ENCODE measurements around the gene CTPS1. TPM values are rescaled to one million over a fixed set of nuclear protein-coding genes. Genes with fewer than 3 reads are reported as not detected.

The CTPS1 gene, protein sequence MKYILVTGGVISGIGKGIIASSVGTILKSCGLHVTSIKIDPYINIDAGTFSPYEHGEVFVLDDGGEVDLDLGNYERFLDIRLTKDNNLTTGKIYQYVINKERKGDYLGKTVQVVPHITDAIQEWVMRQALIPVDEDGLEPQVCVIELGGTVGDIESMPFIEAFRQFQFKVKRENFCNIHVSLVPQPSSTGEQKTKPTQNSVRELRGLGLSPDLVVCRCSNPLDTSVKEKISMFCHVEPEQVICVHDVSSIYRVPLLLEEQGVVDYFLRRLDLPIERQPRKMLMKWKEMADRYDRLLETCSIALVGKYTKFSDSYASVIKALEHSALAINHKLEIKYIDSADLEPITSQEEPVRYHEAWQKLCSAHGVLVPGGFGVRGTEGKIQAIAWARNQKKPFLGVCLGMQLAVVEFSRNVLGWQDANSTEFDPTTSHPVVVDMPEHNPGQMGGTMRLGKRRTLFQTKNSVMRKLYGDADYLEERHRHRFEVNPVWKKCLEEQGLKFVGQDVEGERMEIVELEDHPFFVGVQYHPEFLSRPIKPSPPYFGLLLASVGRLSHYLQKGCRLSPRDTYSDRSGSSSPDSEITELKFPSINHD
- total RNA-seq (2022; extraction: Qiagen RNA extraction): 86.4 to 112 TPM (median 90.7 TPM) in 5 replicates

GRCh38 chr1:40979241-40980067 lies at the start of gene CTPS1:
TSS of gene CTPS1 (plus strand) at chr1:40979696. CDS start at chr1:40983291, 3,595 bp downstream.

GRCh38 chr1:41021526-41022308 lies 42.2 kb downstream of the CTPS1 start, which contains the start of gene SLFNL1:
TSS of gene SLFNL1 (minus strand) at chr1:41021725. CDS start at chr1:41020660, 1,065 bp downstream.

Other genes starting within 250 kb of the CTPS1 start
- 0.20 to 0.34 TPM (median 0.26 TPM) in 5 replicates for gene KCNQ4, start 195.9 kb upstream of the CTPS1 start, total RNA-seq (2022; extraction: Qiagen RNA extraction)
- gene CITED4, start 117.3 kb upstream of the CTPS1 start, total RNA-seq (2022; extraction: Qiagen RNA extraction): 53.4 to 113 TPM (median 98.2 TPM) in 5 replicates
- 0.04 TPM in 1 of 5 replicates, not detected in the others for gene SLFNL1, start 42.0 kb downstream of the CTPS1 start, total RNA-seq (2022; extraction: Qiagen RNA extraction)

Data from A549 treated with Mapracorat at 1 μM for 4 hours (cell line).